ENCODE results near the gene GEN1.

GRCh38 chr2:17748745-17749144, 5.2 kb upstream of the GEN1 start:
- TF ChIP-seq SUZ12 (IDR thresholded peaks at IDR 0.05) (no peak), FOXA1 (IDR thresholded peaks at IDR 0.05) (no peak), ZNF384 (IDR thresholded peaks at IDR 0.05) (no peak), BHLHE40 (IDR thresholded peaks at IDR 0.05; ENCODE audit: borderline replicate concordance) (no peak), L3MBTL2 (conservative IDR thresholded peaks at IDR 0.05) (no peak), ELF4 (IDR thresholded peaks at IDR 0.05) (no peak), FOXK2 (IDR thresholded peaks at IDR 0.05) (no peak), PKNOX1 (IDR thresholded peaks at IDR 0.05) (no peak)
